Measurements from ENCODE around the gene TUBGCP3.
A peak's percentile ranks its signal among the peaks of the same experiment; 100 is the strongest.
"Not testable (repeated sequence)": the region's sequence is repeated elsewhere in the genome, so short reads cannot be mapped to it uniquely, and the experiment has no call there.

Gene TUBGCP3

DNA sequence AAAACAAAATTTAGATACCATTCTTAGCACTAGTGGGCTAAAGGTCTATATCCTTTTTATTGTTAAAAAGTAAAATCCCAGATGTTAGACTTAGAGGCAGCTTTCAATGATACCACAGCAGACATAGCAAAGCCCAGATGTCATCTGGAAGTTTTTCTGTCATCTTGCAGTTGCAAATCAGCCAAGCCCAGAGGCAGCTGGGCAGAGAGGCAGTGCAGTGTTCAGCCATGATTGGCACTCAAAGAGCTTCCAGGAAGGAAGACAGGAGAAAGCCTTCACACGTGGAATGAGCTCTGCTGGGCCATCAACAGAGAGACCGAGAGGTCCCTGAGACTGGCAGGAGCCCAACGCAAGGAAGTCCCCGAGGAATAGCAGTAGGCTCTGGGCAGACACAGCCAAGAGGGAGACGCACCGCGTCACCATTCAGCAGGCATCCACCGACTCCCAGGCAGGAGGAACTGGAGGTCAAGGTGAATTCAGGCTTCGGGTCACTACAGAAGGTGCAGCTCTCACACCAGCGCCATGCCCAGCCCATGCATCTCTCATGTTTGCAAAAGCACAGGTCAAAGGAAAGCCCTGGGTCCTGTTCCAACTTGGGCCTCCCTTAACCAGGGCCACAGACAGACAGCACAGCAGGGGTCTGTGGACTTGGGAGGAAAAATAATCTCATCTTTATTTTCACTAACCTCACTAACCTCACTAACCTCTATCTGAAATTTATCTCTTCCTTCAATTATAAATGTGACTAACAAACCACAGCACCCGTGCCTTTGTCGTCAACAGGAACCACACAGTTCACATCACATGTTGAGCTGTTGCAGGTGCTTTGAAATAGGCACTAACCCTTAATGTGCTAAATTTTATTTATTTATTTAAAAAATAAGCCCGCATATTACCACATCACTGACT lies 54.9 kb downstream of the TUBGCP3 start:
- no peak for FAIRE-seq
- DNase-seq (ENCODE audit: insufficient read length, low spot score), result no peak

DNA sequence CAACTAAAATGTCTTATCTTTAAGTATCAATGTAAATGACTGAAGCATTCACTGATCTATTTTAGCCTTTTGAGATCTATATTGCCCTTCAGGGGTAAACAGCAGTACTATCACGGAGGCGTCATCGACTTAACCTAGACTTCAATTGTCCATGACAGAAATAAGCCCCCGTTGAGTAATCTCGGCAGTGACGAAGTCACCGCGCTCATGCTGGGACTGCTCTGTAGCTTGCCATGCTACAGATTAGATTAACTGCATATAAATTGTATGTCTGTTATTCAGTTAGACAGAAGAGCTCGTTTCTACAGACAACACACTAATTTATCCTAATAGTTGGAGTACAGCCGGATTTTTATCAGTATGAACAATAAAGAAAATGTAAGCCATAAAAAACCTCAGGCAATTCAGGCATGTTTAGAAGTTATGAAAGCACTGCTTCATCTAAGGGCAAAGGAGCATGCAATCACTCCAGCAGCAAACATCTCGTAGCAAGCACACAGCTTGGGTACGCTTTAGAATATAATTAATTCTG lies 56.6 kb downstream of the TUBGCP3 start:
- FAIRE-seq (no peak), DNase-seq (ENCODE audit: insufficient read length, low spot score) (no peak)

DNA sequence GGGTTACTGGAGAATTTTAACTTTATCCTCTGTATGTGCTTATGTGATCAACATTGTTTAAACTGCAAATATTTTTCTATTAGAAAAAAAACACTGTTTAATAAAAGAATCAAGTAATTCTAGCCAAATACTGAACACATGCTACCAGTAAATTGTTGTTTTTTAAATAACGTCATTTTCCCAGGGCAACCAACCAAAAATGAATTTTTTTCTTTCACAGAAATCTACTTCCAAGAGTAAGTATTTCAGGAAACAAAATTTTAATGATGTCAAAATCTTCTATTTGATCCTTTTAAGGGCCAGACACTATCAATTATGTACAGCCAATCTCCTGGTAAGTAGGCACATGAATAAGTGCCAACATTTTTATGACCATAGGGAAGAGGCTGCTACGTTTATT lies 57.1 kb downstream of the TUBGCP3 start:
- FAIRE-seq (no peak), DNase-seq (ENCODE audit: insufficient read length, low spot score) (no peak)

DNA sequence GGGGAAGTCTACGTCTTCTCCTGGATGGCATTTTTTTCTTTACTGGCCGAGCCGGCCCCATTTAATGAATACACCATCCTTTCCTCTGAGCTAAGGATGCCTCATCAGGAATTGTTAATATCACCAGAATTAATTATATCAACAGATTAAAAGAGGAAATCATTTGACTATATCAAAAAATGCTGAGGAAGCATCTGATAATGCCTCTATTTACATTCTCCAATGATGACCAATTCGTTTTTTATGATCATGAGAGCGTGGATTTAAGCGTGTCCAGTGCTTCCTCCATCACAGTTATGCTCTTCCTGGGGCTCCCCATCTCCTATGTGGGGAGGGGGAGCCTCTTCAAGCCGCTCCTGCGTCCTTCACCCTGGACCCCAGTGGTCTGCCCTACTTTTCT lies 58.7 kb downstream of the TUBGCP3 start:
- DNase-seq (ENCODE audit: insufficient read length, low spot score), result no peak
- no peak for FAIRE-seq

DNA sequence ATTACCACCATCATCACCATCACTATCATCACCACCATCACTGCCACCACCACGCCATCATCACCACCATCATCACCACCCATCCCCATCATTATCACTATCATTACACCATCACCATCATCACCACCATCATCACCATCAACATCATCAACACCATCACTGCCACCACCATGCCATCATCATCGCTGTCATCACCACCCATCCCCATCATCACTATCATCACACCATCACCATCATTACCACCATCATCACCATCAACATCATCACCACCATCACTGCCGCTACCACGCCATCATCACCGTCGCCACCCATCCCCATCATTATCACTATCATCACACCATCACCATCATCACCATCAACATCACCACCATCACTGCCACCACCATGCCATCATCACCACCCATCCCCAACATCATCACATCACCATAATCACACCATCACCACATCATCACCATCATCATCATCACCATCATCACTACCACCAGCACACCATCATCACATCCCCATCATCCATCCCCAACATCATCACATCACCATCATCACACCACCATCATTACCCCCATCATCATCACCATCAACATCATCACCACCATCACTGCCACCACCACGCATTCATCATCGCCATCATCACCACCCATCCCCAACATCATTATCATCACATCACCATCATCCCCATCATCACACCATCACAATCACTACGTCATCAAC lies 61.7 kb downstream of the TUBGCP3 start:
- no peak for DNase-seq (ENCODE audit: insufficient read length, low spot score)
- peak; percentile 95 for FAIRE-seq

DNA sequence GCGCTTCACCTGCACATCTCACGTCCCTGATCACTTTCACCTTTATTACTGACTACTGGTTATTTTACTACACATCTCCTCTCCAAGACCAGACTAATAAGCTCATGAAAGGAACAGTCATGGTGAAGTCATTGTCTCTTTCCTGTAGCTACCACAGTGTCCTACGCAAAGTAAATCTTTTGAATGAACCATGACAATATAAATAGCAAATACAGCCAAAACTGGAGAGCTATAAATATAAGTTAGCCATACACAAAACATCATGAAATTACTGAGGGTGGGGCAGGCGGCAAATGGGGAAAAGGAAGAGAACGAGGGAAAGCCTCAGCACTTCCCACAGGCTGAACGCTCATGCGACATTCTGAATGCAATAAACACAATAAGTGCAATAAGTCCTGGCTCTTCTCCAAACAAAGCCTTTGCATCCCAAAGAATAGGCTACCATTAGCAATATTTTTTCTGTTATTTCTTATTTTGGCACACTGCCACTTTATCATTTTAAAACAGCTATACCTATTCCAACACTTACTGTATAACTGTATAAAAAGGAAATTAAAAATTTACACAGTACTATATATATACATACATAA lies 62.5 kb downstream of the TUBGCP3 start:
- FAIRE-seq, result no peak

DNA sequence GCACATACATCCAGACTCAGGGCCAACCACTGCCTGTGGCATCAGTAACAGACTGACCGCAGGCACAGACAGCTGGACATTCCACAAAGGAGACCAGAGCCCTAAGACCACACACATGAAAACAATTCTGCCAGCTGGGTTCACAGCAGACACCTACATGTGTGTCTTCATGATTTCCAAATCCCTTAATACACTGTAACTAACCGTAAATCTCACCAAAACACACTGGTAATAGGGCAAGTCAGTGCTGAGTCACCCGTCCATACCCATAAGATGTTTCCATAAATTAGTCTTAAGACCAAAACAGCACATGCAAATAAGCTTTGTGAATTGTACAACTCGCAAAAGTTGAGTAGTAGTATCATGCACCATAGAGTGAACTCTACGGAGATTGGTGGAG lies 65.4 kb downstream of the TUBGCP3 start:
- no peak for FAIRE-seq

More for the DNA sequence above, 62.5 kb downstream of the TUBGCP3 start:
- DNase-seq (ENCODE audit: insufficient read length, low spot score), result no peak

DNA sequence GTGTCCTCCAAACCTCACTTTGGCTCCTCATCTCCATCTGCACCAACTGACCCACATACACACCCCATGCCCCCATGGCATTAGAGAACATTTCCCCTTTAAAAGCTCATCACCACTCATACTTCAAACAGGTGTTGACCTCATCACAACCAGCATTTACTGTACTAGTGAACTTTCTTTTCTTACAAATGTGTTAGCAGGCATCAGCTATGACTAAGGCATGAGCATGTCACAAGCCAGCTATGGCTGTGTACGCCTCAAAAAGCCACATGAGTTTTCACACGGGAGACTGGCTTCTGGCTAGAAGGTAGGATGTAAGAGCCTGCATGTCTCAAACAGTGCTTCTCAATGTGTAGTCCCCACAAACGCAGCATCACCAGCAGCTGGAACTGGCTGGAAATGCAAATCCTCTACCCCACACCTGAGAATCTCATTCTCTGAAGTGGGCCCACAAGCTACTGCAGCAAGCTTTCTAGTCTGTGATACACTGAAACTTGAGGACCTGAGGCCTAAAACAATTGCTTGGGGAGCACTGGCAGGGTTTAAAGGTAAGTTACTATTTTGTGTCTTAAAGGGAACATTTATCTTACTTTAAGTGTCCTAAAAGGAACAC lies 66.8 kb downstream of the TUBGCP3 start:
- DNase-seq (ENCODE audit: insufficient read length, low spot score), result no peak
- FAIRE-seq, result no peak

More for the DNA sequence above, 65.4 kb downstream of the TUBGCP3 start:
- no peak for DNase-seq (ENCODE audit: insufficient read length, low spot score)

DNA sequence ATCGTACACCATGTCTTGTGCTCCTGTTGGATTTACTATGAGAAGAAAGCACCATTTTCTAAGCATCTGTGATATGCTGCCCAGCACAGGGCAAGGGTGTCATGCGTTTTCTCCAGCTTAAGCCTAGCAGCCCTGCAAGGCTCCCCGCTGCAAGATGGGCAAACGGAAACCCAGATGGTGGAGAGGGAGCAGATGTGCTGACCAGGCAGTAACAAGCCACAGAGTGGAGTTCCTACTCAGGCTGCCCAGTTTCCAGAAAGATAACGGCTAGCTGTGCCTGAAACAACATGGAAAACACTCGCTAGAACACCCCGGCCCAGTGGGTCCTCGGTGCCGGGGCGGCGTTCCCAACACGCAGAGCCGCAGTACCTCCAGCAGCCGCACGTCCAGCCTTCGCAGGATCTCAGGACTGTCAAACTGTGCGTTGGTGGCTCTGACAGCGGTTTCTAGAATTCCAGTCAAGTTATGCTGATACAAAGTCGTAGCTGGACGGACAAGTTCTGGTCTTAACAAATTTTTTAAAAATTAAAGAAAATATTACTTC lies 68.4 kb downstream of the TUBGCP3 start:
- no peak for FAIRE-seq

DNA sequence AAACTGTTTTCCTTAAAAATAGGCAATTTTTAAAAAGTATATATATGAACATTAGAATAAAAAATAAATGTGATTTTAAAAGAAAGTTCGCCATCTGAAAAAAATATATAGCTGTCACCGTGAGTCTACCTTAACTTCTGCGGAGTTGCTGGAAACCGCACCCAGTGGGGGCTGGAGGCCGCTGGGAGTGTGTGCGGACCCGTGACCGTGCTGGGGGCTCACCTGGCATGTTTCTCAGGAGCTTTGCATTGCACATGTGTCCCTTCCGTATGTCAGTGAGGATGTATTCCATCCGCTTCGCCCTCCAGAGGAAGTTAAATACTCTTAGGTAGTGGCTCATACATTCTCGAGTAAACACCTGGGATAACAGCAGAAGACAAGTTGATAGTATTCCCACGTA lies 71.7 kb downstream of the TUBGCP3 start:
- no peak for FAIRE-seq
- DNase-seq (ENCODE audit: insufficient read length, low spot score), result no peak

More for the DNA sequence above, 68.4 kb downstream of the TUBGCP3 start:
- DNase-seq (ENCODE audit: insufficient read length, low spot score), result no peak

DNA sequence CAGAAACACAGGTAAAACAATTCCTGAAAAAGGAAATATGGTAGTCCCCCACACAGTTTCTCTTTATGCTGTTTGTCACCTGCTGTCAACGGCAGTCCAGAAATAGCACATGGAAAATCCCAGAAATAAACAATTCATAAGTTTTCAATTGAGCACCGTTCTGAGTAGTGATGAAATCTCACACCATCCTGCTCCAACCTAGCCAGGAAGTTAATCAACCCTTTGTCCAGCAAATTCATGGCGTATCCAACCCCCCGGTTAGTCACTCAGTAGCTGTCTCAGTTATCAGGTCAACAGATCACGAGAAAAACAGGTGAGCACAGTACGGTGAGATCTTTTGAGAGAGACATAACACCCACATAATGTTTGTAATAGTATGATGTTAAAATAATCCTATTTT lies 74.2 kb downstream of the TUBGCP3 start:
- DNase-seq (ENCODE audit: insufficient read length, low spot score) (no peak), FAIRE-seq (no peak)

DNA sequence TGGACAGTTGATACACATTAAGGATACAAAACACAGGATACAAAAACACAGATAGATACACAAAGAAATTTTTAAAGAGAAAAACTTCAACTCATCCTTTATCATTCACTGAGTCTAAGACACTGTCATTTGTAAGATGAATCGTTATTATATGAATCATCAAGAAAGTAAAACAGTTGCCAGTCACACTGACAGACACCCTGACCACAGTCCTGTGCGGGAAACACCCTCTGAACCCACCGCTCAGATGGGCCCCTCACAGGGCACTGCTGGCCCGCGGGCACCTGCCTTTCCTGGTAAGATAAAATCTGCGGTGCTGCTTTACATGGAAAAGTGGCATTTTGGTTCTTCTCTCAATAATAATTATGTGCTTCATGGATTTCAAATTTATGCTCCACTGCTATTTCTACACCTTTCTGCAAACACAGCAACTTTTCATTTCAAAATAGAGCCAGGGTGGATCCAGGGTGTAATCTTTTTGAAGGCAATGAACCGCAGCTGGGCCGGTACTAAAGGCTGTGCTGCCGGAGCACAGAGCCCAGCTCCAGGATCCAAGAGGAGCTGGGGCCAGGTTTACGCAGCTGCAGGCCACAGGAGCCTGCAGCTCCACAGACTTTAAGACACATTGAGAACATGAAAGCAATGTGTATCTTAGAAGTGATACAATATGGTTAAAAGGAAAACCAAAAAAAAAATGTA lies 76.8 kb downstream of the TUBGCP3 start:
- FAIRE-seq (no peak), DNase-seq (ENCODE audit: insufficient read length, low spot score) (no peak)

DNA sequence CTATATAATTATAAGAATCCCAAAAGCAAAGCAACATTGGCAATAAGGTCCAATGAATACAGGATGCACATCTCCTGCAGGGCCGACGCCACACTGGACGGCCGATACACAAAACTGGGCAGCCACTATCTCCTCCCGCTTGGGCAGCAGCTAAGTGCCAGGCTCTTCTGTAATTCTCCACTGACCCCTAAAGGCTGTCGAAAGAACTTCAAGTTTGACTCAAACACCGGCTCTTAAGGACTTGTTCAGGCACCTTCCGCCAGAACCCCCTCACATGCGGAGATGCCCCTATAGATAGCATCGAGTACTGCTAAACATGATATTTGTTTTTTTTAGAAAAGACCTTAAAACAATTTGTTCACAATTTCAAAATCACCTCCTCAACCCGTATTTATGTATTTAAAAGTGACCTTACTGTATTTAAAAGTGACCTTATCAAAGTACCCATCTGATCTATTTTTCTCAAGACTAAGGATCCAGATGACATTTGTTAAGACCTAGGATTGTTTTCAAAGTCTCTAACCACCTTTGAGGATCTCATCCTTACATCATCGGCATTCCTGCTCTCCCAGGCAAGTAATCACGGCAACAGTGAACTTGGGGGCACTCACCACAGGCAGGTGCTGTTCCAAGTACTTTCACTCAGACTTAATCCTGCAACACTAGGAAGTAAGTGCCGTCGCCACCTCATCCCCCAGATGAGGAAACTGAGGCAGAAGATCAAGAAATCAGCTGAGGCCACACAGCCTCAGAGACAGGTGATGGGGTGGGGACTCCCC lies 77.8 kb downstream of the TUBGCP3 start:
- FAIRE-seq, result no peak
- DNase-seq (ENCODE audit: insufficient read length, low spot score), result peak; percentile 50

DNA sequence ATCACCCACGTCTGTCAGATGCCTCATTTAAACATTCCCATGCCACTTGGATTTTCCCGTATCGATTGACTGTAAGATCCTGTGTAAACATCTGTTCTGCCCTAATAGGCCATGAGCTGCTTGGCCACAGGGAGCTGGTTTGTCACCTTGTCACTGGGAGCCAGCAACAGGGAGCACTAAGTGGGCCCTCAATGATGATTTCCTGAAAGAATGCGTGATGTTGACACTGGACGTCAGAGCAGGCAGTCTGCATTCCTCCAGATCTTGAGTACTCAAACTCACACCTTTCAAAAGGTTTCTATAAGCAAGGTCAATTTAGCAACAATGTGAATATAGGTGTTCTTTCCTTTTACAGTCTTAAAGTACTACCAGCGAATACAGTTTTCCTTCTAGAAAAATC lies 78.8 kb downstream of the TUBGCP3 start:
- no peak for DNase-seq (ENCODE audit: insufficient read length, low spot score)
- no peak for FAIRE-seq

DNA sequence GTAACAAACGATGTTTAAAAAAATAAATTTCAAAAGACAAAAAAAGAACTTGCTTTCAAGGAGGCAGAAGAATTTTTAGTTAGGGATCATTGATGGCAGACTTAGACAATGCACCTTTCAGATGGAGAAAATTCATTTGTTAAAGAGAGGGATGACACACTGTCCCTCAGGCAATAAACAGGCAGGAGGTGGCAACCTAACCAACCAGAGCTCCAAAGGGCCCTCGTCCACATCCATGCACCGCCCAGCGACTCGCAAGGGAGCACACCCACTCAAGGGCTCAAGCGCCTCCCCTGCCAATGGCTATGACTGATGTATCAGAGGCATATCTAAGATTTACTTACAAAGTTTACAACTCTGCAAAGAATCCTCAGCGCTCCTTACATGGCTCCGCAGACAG lies 81.9 kb downstream of the TUBGCP3 start:
- FAIRE-seq, result no peak
- no peak for DNase-seq (ENCODE audit: insufficient read length, low spot score)

DNA sequence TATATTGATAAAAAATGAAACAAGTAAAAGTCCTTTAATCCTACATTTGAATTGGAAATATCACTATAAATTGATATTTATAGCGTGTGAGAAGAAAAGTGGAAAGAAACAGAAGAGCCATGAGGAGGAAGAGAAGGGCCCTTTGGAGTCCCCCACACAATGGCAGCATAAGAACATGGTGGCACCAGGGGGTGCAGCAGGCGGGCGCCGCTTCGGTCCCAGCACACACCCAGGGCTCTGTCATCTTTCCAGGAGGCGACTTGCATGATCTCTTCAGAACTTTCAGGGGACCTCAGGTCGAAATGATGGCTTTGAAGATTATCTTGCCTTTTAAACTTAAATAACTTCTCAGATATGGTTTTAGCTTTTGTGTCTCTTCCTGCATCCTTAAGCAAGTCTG lies 91.8 kb downstream of the TUBGCP3 start:
- no peak for DNase-seq (ENCODE audit: insufficient read length, low spot score)
- FAIRE-seq, result no peak

DNA sequence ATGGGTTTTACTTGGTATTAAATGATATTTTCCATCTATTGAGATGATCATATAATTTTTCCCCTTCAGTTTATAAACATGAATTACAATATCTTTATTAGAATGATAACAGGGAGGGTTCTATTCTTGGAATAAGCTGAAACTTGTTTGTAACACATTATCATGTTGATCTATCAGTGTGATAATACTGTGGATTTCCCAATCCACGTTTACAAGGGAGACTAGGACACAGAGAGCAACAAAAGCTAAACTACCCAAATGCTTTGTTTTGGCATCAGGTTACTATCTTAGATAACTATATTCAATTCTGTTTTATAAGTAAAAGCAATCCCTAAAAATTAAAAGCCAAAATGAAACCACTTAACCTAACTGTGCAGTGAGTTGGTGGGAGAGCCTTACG lies 92.5 kb downstream of the TUBGCP3 start:
- no peak for DNase-seq (ENCODE audit: insufficient read length, low spot score)
- FAIRE-seq, result no peak

DNA sequence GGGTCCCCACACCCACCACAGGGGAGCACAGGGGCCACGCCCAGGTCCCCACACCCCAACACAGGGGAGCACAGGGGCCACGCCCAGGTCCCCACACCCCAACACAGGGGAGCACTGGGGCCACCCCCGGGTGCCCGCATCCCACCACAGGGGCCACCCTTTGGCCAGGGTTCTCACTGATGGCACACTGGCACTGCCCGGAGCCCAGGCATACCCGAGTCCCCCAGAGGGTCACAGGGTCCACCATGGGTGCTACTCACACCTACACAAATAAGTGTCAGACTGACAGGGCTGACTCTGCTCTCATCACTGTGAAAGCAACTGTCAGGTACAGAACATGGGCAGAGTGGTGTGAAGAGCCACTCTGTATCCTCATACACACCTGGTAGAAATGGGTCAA lies 98.8 kb downstream of the TUBGCP3 start:
- FAIRE-seq (no peak), DNase-seq (ENCODE audit: insufficient read length, low spot score) (no peak)

DNA sequence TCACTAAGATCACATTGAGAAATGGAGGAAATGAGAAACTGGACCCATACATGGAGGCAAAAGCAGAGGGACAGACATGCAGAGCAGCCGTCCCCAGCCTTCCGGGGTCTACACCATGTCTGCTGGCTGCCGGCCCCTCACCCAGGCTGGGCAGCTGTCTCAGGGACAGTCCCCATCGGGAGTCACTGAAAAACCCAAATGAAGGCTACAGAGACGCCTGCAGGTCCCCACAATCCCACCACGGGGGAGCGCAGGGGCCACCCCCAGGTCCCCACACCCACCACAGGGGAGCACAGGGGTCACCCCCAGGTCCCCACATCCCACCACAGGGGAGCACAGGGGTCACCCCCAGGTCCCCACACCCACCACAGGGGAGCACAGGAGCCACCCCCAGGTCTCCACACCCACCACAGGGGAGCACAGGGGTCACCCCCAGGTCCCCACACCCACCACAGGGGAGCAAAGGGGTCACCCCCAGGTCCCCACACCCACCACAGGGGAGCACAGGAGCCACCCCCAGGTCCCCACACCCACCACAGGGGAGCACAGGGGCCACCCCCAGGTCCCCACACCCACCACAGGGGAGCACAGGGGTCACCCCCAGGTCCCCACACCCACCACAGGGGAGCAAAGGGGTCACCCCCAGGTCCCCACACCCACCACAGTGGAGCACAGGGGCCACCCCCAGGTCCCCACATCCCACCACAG lies 99.5 kb downstream of the TUBGCP3 start:
- not testable (repeated sequence) for DNase-seq (ENCODE audit: insufficient read length, low spot score); FAIRE-seq

Measured in HTR-8/SVneo (cell line).